MM.1S (cell line): ENCODE results near the gene FCHSD2.

Experiments used
- CTCF ChIP-seq: fragments of 300-600 bp; sonication (generic); IDR thresholded peaks from 2 replicates; pipeline ENCODE4 v1.5.1; 2016; ENCODE audit warnings: antibody characterized with exemption, low read length, mixed read lengths
- EZH2 ChIP-seq: fragments of 300-600 bp; sonication (generic); optimal IDR thresholded peaks from 2 replicates; pipeline ENCODE3; 2017; ENCODE audit warnings: low read depth, mild to moderate bottlenecking, antibody characterized with exemption, low read length, mixed read lengths
- EZH2phosphoT487 ChIP-seq: fragments of 300-600 bp; sonication (generic); IDR thresholded peaks from 2 replicates; pipeline ENCODE4 v1.6.1; 2018; ENCODE audit warnings: antibody characterized with exemption, low read length

GRCh38 chr11:73114110-73114834, 27.8 kb downstream of the FCHSD2 start:
- TF ChIP-seq EZH2phosphoT487 (no peak), CTCF (no peak), EZH2 (no peak)
